Esophagus muscularis mucosa (tissue), 4 donors: ENCODE measurements around the gene CPNE1. TPM values are rescaled to one million over a fixed set of nuclear protein-coding genes. Genes with fewer than 3 reads are reported as not detected.

Experiments
- DNase-seq: peaks from one replicate; pipeline ENCODE4 v3.0.0-alpha.2; 2017; ENCODE audit errors: extremely low spot score
- H3K27ac ChIP-seq, 4 donors: fragments of 200-600 bp; sonication (generic); replicated peaks in 1 of 4; 1 replicate in 3 of 4; 2 replicates in 1 of 4; pipeline ENCODE4 v1.5.1; 2016 to 2019; ENCODE audit warnings: mild to moderate bottlenecking in 1 of 4
- H3K27me3 ChIP-seq, 4 donors: fragments of 200-600 bp; sonication (generic); one replicate each; pipeline versions ENCODE4 v1.5.1 to v1.6.0; 2016 to 2019
- H3K36me3 ChIP-seq, 4 donors: fragments of 200-600 bp; sonication (generic); one replicate each; pipeline ENCODE4 v1.5.1; 2016 to 2019
- H3K4me1 ChIP-seq, 4 donors: fragments of 200-600 bp; sonication (generic); one replicate each; pipeline ENCODE4 v1.5.1; 2016 to 2019
- H3K4me3 ChIP-seq, 4 donors: fragments of 200-600 bp; sonication (generic); 1 replicate in 2 of 4; 2 replicates in 2 of 4; pipeline ENCODE4 v1.5.1; 2016 to 2019; ENCODE audit warnings: mild to moderate bottlenecking in 4 of 4, moderate library complexity in 1 of 4
- H3K9me3 ChIP-seq, 4 donors: fragments of 200-600 bp; sonication (generic); 1 replicate in 3 of 4; 2 replicates in 1 of 4; pipeline ENCODE4 v1.5.1; 2016 to 2019
- EP300 ChIP-seq: sonication (generic); formaldehyde crosslinking; IDR thresholded peaks from one replicate; pipeline ENCODE4 v1.6.1; 2017; ENCODE audit warnings: antibody characterized with exemption
- POLR2A ChIP-seq: fragments of 450-650 bp; IDR thresholded peaks from one replicate; pipeline ENCODE4 v1.6.1; 2017; ENCODE audit warnings: antibody characterized with exemption, moderate library complexity, mild to moderate bottlenecking, low read depth
- POLR2AphosphoS5 ChIP-seq, 2 donors: sonication (generic); formaldehyde crosslinking; IDR thresholded peaks; one replicate each; pipeline ENCODE4 v1.6.1; 2017; ENCODE audit warnings: antibody characterized with exemption in 2 of 2
- WGBS: methylation state at CpG from one replicate; pipeline ENCODE4 v1.1.5; 2018; 5-methylcytosine and 5-hydroxymethylcytosine counted together
- intact Hi-C: fragments of 100-400 bp; cut with DNase I; formaldehyde crosslinking; loops from one replicate; pipeline ENCODE4 v1.15.1; 2023
- total RNA-seq, 4 donors: library from RNA; depleted of rRNA; stranded (reverse); fragments of >200 nt; gene quantifications; one replicate each; pipeline versions ENCODE4 v1.1.0 to v1.2.1, GENCODE V29; 2016
- TF ChIP-seq, protein P1 (sequence below), 3 experiments: fragments of 200-600 bp in 2 of 3; fragments of 450-650 bp in 1 of 3; sonication (generic) in 2 of 3; IDR thresholded peaks; one replicate each; pipeline ENCODE4 v1.5.1; 2017 to 2019; ENCODE audit warnings: antibody characterized with exemption in 3 of 3, mild to moderate bottlenecking in 2 of 3, moderate library complexity in 1 of 3

The CPNE1 gene
- total RNA-seq, 4 donors from 2014 or later: 23.0 to 148 (median 99.9) TPM

DNA sequence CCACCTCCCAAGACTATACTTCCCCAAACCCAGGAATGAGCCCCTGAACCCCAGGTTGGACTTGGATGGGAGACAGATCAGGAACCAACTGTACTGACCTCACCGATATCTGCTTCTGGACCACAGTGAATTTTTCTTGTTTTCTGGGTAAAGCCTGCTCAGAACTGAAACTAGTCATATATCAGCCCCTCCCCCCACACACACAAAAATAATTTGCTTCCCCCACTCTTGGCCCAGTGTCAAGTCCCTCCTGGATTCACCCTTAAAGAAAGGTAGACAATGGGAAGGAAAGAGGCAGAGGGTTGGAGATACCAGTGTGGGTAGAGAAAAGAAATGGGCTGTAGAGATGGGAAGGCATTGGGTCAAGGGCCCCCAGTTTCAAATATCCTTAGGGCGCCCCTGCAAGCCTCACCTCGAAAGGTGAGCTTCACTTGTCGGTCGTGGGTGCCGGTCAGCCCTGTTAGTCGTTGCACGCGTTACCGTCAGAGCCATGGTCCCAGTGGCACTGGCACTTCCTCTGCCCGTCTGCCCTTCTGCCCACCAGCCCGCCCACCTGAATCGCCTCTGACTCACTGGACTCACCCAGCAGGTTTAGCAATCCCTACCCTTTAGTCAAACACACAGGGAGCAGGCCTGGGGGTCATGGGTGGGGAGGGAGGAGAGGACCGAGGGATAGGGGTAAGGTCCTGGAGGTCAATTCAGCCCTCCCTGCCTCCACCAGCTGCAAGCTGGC lies 57.5 kb downstream of the CPNE1 start:
- Histone ChIP-seq H3K36me3 (no peaks in the 10 kb centered on the region), H3K27me3 (peaks cover 0 to 1% (median 0%) of the 10 kb centered on the region in 4 donors), H3K9me3 (no peaks in the 10 kb centered on the region), H3K4me1 (peaks cover 0 to 3% (median under 1%) of the 10 kb centered on the region in 4 donors), H3K27ac (no peak overlapping the region), H3K4me3 (no peak overlapping the region)
- no peak for DNase-seq
- TF ChIP-seq, protein P1, sequence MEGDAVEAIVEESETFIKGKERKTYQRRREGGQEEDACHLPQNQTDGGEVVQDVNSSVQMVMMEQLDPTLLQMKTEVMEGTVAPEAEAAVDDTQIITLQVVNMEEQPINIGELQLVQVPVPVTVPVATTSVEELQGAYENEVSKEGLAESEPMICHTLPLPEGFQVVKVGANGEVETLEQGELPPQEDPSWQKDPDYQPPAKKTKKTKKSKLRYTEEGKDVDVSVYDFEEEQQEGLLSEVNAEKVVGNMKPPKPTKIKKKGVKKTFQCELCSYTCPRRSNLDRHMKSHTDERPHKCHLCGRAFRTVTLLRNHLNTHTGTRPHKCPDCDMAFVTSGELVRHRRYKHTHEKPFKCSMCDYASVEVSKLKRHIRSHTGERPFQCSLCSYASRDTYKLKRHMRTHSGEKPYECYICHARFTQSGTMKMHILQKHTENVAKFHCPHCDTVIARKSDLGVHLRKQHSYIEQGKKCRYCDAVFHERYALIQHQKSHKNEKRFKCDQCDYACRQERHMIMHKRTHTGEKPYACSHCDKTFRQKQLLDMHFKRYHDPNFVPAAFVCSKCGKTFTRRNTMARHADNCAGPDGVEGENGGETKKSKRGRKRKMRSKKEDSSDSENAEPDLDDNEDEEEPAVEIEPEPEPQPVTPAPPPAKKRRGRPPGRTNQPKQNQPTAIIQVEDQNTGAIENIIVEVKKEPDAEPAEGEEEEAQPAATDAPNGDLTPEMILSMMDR (IDR thresholded peaks at IDR 0.05): no peak
- no peak for TF ChIP-seq POLR2A
- intact Hi-C loops: no loop called here
- 81% methylated on average over 14 of the region's 14 CpGs for WGBS

DNA sequence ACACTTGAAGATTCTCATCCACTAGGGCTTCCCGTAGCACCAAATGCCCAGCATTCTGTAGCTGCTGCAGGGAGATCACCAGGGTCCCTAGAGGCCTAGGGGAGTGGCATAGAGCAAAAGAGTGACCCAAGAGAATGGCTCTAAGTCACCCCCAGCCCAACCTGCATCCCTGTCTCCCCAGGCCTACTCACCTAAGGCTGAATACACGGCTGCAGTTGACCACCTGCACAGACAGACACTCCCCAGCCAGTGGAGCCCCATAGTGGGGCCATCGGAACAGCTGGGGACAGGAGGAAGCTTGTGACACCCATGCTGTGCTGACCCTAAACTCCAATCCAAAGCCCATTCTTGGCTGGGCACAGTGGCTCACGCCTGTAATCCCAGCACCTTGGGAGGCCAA lies 58.6 kb downstream of the CPNE1 start:
- TF ChIP-seq POLR2A: no peak
- no peak for TF ChIP-seq EP300
- no peak for TF ChIP-seq POLR2AphosphoS5 (IDR thresholded peaks at IDR 0.05)
- TF ChIP-seq, protein P1 (IDR thresholded peaks at IDR 0.05): no peak
- H3K27me3 ChIP-seq: peaks cover 0 to 11% (median 0%) of the 10 kb centered on the region in 4 donors
- WGBS: 77% methylated on average over 2 of the region's 4 CpGs
- intact Hi-C loops: no loop called here
- H3K4me3 ChIP-seq: no peak overlapping the region
- H3K9me3 ChIP-seq: no peaks in the 10 kb centered on the region
- peaks cover 10 to 13% (median 11%) of the 10 kb centered on the region in 4 donors for H3K4me1 ChIP-seq
- H3K36me3 ChIP-seq: no peaks in the 10 kb centered on the region
- DNase-seq: no peak
- no peak overlapping the region for H3K27ac ChIP-seq

DNA sequence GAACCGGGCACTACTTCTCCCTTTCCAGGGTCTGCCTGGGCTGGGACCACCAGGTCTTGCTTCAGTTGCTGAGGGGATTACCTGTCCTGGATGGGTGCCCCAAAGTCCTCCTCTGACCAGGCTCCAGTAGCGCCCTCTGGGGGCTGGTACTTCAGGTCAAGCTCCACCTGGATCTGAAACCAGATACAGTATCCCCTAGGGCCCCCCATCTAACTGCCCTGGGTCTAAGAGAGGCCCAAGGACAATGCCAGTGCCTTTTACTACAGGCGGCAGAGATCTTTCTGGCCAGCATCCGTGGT lies 60.3 kb downstream of the CPNE1 start:
- Histone ChIP-seq H3K27ac (no peak overlapping the region), H3K4me3 (no peak overlapping the region), H3K36me3 (no peaks in the 10 kb centered on the region), H3K27me3 (peaks cover 0 to 29% (median 7%) of the 10 kb centered on the region in 4 donors), H3K4me1 (peaks cover 16 to 24% (median 20%) of the 10 kb centered on the region in 4 donors), H3K9me3 (no peaks in the 10 kb centered on the region)
- intact Hi-C loops: no loop called here
- no peak for DNase-seq
- 68% methylated on average over 4 of the region's 4 CpGs for WGBS
- TF ChIP-seq, protein P1 (IDR thresholded peaks at IDR 0.05): peak in 1 of 3 experiments; percentile 17
- TF ChIP-seq POLR2AphosphoS5 (IDR thresholded peaks at IDR 0.05): no peak

DNA sequence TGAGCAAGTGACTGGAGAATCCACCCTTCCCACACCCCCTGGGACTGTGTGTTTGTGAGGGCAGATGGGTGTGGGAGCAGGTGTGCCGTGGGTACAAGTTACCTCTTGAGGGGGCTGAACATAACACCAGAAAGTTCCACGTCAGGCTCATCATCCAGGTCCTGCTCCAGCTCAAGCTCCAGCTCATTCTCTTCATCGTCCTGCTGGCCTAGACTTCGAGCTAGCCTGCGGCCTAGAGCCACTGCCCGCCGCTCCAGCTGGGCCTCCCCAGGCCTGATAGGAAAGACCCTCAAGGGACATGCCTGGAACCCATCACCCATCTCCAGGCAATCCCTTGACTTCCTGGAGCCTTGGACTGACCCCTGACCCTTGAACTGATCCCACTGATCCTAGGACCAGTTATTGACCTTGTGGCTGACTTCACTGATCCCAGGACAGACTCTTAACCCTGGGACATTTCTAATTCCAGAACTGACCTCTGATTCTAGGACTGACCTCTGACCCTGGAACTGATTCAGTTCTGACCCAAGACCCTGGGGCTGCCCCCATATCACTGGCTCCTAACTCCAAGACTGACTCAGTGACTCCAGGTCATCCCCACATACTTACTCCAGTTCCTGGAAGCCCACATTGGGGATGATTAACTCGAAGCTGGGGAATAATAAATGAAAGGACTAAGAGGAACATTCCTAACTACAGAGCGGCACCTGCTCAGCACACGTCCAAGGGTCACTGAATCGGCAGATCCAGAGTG lies 60.8 kb downstream of the CPNE1 start:
- Histone ChIP-seq H3K4me3 (no peak overlapping the region), H3K9me3 (no peaks in the 10 kb centered on the region), H3K4me1 (peaks cover 16 to 24% (median 20%) of the 10 kb centered on the region in 4 donors), H3K36me3 (no peaks in the 10 kb centered on the region), H3K27me3 (peaks cover 0 to 34% (median 7%) of the 10 kb centered on the region in 4 donors), H3K27ac (no peak overlapping the region)
- intact Hi-C loops: no loop called here
- no peak for DNase-seq
- 82% methylated on average over 11 of the region's 11 CpGs for WGBS
- TF ChIP-seq EP300 (no peak), POLR2A (no peak), POLR2AphosphoS5 (IDR thresholded peaks at IDR 0.05) (no peak)
- TF ChIP-seq, protein P1 (IDR thresholded peaks at IDR 0.05): no peak
